ENCODE results near the gene SAMD4B.

Gene SAMD4B

GRCh38 chr19:39400061-39400460 is 57.8 kb downstream of the SAMD4B start:
- no peak overlapping the region for H3K4me3 Mint-ChIP-seq
- no peak for ATAC-seq

DNA sequence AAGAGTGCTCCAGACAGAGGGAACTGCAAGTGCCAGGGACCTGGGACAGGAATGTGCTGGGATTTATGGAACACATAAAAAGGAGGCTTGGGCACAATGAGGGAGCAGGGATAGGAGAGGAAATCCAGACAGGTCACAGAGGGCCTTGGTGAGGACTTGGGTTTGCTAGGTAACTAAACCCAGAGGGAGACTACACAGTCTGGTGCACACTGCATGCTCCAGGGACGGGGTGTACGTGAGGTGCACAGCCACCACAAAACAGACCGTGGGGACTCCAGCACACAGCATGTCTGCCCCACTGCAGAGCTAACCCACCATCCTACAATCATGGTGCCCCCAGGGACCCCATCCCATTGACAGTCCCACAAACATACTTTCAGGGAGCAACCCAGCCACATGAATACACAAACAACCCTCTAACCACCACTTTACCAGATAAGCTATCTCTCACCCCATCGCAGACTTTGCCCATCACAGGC is 58.9 kb downstream of the SAMD4B start:
- DNase-seq, result no peak
- H3K36me3 Mint-ChIP-seq (ENCODE audit: low read depth), result peaks cover 6% of the 10 kb centered on the region
- H3K9me3 Mint-ChIP-seq, result no peaks in the 10 kb centered on the region
- H3K4me1 Mint-ChIP-seq, result peaks cover 83% of the 10 kb centered on the region
- H3K27ac Mint-ChIP-seq, result peak overlapping the region; percentile 96
- peak; percentile 3 for ATAC-seq
- H3K4me3 Mint-ChIP-seq, result peak overlapping the region; percentile 70
- H3K27me3 Mint-ChIP-seq, result no peaks in the 10 kb centered on the region

More at GRCh38 chr19:39400061-39400460, 57.8 kb downstream of the SAMD4B start:
- Mint-ChIP-seq H3K4me1 (peaks cover 72% of the 10 kb centered on the region), H3K27me3 (no peaks in the 10 kb centered on the region), H3K36me3 (ENCODE audit: low read depth) (peaks cover 8% of the 10 kb centered on the region), H3K27ac (peak overlapping the region; percentile 35), H3K9me3 (no peaks in the 10 kb centered on the region)
- no peak for DNase-seq

- Mint-ChIP-seq H3K4me1 (peaks cover 85% of the 10 kb centered on the region), H3K4me3 (peak overlapping the region; percentile 70), H3K27ac (peak overlapping the region; percentile 96), H3K9me3 (no peaks in the 10 kb centered on the region), H3K27me3 (no peaks in the 10 kb centered on the region), H3K36me3 (ENCODE audit: low read depth) (peaks cover 6% of the 10 kb centered on the region)
- DNase-seq (peak; percentile 85), ATAC-seq (peak; percentile 75)
Measured at GRCh38 chr19:39401549-39402345, 59.5 kb downstream of the SAMD4B start.

DNA sequence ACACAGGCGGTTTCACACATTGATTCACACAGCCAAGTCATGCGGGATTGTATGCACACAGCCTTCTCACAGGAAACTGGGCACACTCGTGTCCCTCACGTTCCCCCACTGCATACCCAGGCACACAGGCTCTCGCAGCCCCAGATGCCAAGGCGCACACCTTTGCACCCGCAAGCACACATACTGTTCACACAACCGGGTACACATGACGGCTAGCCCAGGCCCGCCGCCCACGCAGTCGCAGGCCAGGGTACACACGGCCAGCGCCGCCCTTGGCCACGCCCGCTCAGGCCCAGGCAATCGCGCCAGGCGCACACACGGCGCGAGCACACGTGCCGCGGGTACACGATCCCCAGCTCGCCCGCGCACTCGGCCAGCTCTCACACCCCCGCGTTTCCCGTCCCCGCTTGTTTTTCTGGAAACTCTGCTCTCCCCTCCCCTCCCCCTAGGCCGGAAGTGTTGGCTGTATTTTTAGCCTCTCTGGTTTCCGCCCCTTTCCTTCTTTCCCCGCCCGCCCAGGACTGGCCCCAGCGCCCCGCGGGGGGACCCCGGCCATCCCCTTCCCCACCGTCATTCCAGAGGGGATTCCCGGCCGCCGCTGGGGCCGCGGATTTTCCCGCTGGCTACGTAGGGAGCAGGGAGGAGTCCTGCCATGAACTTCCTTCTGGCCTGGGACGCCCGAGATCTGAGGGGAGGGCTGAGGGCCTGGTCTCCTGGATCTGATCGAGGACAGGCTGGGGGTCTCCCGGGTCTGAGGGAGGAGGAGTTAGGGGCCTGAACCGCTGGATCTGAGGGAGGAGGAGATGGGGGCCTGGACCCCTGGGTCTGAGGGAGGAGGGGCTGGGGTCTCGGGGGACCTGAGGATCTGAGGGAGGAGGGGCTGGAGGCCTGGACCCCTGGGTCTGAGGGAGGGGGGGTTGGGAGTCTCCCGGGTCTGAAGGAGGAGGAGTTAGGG is 60.4 kb downstream of the SAMD4B start:
- ATAC-seq, result peak; percentile 0
- Mint-ChIP-seq H3K4me1 (peaks cover 81% of the 10 kb centered on the region), H3K27me3 (no peaks in the 10 kb centered on the region), H3K4me3 (peak overlapping the region; percentile 70), H3K27ac (peak overlapping the region; percentile 96), H3K9me3 (no peaks in the 10 kb centered on the region), H3K36me3 (ENCODE audit: low read depth) (peaks cover 9% of the 10 kb centered on the region)
- peak; percentile 87 for DNase-seq

DNA sequence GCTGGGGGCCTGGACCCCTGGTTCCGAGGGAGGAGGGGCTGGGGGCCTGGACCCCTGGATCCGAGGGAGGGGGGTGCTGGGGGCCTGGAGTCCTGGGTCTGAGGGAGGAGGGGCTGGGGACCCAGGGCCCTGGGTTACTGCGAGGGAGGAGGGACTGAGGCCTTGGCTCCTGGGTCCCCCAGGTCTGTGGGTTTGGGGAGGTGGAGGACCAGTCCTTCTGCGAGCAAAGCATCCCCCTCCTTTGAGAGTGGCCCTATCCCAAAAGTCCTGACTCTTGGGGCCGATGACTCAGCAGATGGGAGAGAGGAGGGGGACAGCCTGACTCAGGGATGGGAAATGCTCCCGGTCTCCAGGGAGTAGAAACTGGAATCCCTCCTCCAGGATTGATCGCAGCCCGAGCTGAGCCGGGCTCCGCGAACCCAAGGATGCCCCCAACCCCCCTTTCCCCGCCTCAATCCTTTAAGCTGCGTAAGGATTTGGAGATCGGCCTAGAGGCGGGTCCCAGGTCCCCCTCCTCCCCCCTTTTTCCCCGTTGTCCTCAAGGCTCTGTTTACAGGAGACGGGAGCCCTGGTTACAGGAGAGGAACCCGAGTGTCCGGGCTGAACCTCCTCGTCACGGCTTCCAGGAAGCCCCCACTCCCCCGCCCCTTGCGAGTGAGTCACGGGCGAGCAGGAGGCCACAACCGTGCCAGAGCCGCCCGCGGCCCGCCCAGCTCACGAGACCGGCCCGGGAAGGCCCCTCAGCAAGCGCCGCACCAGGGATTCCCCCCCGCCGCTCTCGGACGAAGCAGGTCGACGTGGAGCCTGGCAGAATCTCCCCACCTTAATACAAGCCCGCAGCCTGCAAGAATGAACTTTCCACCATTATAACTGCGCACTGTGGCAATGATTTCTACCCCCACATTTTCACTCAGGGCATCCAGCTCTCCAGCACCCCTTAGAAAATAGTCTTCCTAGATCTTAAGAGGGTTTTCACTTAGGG is 61.4 kb downstream of the SAMD4B start:
- Mint-ChIP-seq H3K27ac (peak overlapping the region; percentile 96), H3K4me3 (peak overlapping the region; percentile 70), H3K9me3 (no peaks in the 10 kb centered on the region), H3K36me3 (ENCODE audit: low read depth) (peaks cover 17% of the 10 kb centered on the region), H3K4me1 (peaks cover 76% of the 10 kb centered on the region), H3K27me3 (no peaks in the 10 kb centered on the region)
- ATAC-seq (peak; percentile 26), DNase-seq (peak; percentile 96)

DNA sequence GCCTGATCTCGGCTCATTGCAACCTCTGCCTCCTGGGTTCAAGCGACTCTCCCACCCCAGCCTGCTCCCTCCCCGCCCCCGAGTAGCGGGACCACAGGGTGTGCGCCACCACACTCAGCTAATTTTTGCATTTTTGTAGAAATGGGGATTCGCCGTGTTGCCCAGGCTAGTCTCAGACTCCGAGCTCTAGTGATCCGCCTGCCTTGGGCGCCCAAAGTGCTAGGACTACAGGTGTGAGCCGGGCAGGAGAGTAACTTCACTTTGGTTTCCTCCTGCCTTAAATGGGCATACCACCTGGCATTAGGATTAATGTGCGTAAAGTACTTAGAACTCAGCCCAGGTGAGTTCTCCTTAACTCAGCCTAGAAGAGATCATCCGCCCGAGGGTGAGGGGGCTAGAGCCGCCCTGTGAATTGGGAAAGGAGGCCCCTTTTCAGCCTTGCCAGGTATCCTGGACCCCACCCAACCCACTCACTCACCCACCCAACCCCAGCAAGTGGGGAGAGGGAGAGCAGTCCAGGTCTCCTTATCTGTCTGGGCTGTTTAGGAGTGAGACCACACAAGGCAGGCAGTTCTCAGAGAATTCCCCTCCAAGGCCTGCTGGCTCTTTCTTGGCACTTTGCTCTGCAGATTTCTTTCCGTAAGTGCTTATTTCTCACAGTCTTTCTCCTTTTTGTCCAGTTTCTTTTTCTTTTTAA is 63.2 kb downstream of the SAMD4B start:
- Mint-ChIP-seq H3K36me3 (ENCODE audit: low read depth) (peaks cover 15% of the 10 kb centered on the region), H3K27ac (peak overlapping the region; percentile 69), H3K4me1 (peaks cover 68% of the 10 kb centered on the region), H3K27me3 (no peaks in the 10 kb centered on the region), H3K9me3 (no peaks in the 10 kb centered on the region), H3K4me3 (peak overlapping the region; percentile 86)
- no peak for DNase-seq
- ATAC-seq, result no peak

GRCh38 chr19:39405958-39406655 is 63.9 kb downstream of the SAMD4B start:
- peak; percentile 86 for DNase-seq

GRCh38 chr19:39406656-39407409 is 64.6 kb downstream of the SAMD4B start, which contains the start of gene ZFP36:
ZFP36 (plus strand) TSS chr19:39406847; CDS start chr19:39406905, 58 bp downstream.
- peak within 1 kb of the TSS; percentile 86 for H3K4me3 Mint-ChIP-seq
- no peaks in the 10 kb centered on the region for H3K9me3 Mint-ChIP-seq
- ATAC-seq (peak; percentile 30), DNase-seq (peak; percentile 88)
- H3K4me1 Mint-ChIP-seq, result peaks cover 68% of the 10 kb centered on the region
- H3K36me3 Mint-ChIP-seq (ENCODE audit: low read depth), result peaks cover 15% of the 10 kb centered on the region
- no peaks in the 10 kb centered on the region for H3K27me3 Mint-ChIP-seq
- peak within 1 kb of the TSS; percentile 92 for H3K27ac Mint-ChIP-seq

More at GRCh38 chr19:39405958-39406655, 63.9 kb downstream of the SAMD4B start:
- H3K27me3 Mint-ChIP-seq, result no peaks in the 10 kb centered on the region
- H3K36me3 Mint-ChIP-seq (ENCODE audit: low read depth), result peaks cover 15% of the 10 kb centered on the region
- peak; percentile 2 for ATAC-seq
- no peaks in the 10 kb centered on the region for H3K9me3 Mint-ChIP-seq
- H3K4me3 Mint-ChIP-seq, result peak overlapping the region; percentile 86
- peaks cover 68% of the 10 kb centered on the region for H3K4me1 Mint-ChIP-seq
- peak overlapping the region; percentile 92 for H3K27ac Mint-ChIP-seq

DNA sequence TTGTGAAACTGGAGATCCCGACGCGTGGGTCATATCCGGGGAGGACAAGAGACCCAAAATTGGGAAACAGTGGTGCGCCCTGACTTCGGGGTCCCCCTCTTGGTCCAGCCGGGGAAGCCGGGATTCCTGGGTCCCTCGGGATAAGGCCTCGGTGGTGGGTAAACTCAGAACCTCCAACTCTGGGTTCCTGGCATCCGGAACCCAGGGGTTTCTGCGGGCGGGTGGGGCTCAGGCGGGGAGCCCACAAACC is 65.1 kb downstream of the SAMD4B start:
- peak overlapping the region; percentile 86 for H3K4me3 Mint-ChIP-seq
- H3K36me3 Mint-ChIP-seq (ENCODE audit: low read depth), result peaks cover 17% of the 10 kb centered on the region

DNA sequence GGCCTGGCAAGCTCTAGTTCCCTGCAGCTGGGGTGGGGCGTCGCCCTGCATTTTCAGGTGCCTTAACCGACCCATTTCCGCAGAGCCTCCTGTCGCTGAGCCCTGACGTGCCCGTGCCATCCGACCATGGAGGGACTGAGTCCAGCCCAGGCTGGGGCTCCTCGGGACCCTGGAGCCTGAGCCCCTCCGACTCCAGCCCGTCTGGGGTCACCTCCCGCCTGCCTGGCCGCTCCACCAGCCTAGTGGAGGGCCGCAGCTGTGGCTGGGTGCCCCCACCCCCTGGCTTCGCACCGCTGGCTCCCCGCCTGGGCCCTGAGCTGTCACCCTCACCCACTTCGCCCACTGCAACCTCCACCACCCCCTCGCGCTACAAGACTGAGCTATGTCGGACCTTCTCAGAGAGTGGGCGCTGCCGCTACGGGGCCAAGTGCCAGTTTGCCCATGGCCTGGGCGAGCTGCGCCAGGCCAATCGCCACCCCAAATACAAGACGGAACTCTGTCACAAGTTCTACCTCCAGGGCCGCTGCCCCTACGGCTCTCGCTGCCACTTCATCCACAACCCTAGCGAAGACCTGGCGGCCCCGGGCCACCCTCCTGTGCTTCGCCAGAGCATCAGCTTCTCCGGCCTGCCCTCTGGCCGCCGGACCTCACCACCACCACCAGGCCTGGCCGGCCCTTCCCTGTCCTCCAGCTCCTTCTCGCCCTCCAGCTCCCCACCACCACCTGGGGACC is 65.6 kb downstream of the SAMD4B start:
- Mint-ChIP-seq H3K9me3 (no peaks in the 10 kb centered on the region), H3K4me3 (peak overlapping the region; percentile 86), H3K4me1 (peaks cover 63% of the 10 kb centered on the region), H3K27me3 (peaks cover 2% of the 10 kb centered on the region), H3K27ac (peak overlapping the region; percentile 92), H3K36me3 (ENCODE audit: low read depth) (peaks cover 17% of the 10 kb centered on the region)
- no peak for ATAC-seq
- DNase-seq, result peak; percentile 66

More for the DNA sequence above, 65.1 kb downstream of the SAMD4B start:
- ATAC-seq (no peak), DNase-seq (no peak)
- H3K9me3 Mint-ChIP-seq, result no peaks in the 10 kb centered on the region
- peak overlapping the region; percentile 92 for H3K27ac Mint-ChIP-seq
- peaks cover 2% of the 10 kb centered on the region for H3K27me3 Mint-ChIP-seq
- H3K4me1 Mint-ChIP-seq, result peaks cover 68% of the 10 kb centered on the region

- no peak for ATAC-seq
- H3K4me1 Mint-ChIP-seq, result peaks cover 59% of the 10 kb centered on the region
Measured at GRCh38 chr19:39408392-39409207, 66.4 kb downstream of the SAMD4B start.

More at GRCh38 chr19:39408392-39409207, 66.4 kb downstream of the SAMD4B start:
- H3K36me3 Mint-ChIP-seq (ENCODE audit: low read depth), result peaks cover 17% of the 10 kb centered on the region
- H3K4me3 Mint-ChIP-seq, result peak overlapping the region; percentile 86
- peak overlapping the region; percentile 92 for H3K27ac Mint-ChIP-seq
- DNase-seq, result no peak
- H3K9me3 Mint-ChIP-seq, result no peaks in the 10 kb centered on the region
- H3K27me3 Mint-ChIP-seq, result peaks cover 2% of the 10 kb centered on the region
